Stimulated activated CD4-positive, alpha-beta T cell treated with anti-CD3 and anti-CD28 coated beads, Interleukin-2, amount 100 ng/mL, for 24 hours (primary cell): ENCODE measurements around the gene GLYATL3.
"Not testable (repeated sequence)": the region's sequence is repeated elsewhere in the genome, so short reads cannot be mapped to it uniquely, and the experiment has no call there.

Source experiments
- DNase-seq, 2 donors: peaks; one replicate each; pipeline ENCODE4 v3.0.0-alpha.2; 2020

GLYATL3 gene

GRCh38 chr6:49499623-49500022 is at the start of gene GLYATL3:
Gene GLYATL3, plus strand, starts transcription at chr6:49499923. Its CDS starts 12,068 bp downstream, at chr6:49511991.
- no peak for DNase-seq

- DNase-seq = no peak
Measured at GRCh38 chr6:49453221-49453620, 46.5 kb upstream of the GLYATL3 start.

DNA sequence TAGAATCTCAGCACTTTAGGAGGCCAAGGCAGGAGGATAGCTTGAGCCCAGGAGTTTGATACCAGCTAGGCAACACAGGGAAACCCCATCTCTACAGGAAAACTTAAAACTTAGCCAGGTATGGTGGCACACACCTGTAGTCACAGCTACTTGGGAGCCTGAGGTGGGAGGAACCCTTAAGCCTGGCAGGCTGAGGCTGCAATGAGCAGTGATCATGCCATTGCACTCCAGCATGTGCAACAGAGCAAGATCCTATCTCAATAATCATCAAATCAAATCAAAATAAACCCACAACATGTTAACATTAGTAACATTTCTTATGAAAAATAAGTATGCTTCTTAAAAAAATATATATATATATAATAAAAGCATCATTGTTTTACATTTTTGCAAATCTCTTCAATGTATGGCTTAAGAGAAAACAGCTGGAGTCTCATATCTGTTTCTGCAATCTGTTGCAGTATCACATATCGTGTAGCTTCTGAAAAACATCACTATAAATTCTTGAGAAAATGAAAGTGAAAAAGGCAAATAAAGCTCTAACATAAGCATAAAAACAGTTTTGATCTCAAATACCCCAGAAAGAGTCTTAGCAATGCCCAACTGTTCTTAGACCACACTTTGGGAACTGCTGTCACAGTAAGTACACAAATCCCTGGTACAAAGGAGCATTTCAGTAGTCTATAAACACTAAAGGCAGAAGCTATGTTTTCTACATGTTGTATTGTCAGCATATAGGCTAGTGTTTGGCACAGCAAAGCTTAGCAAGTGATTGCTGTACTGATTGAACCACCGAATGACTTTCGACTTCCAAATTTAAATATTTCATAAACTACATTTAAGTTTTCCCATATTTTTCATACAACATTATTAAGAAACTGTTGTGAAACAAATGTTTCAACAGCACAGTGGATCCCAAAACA is 44.7 kb upstream of the GLYATL3 start:
- no peak for DNase-seq

DNA sequence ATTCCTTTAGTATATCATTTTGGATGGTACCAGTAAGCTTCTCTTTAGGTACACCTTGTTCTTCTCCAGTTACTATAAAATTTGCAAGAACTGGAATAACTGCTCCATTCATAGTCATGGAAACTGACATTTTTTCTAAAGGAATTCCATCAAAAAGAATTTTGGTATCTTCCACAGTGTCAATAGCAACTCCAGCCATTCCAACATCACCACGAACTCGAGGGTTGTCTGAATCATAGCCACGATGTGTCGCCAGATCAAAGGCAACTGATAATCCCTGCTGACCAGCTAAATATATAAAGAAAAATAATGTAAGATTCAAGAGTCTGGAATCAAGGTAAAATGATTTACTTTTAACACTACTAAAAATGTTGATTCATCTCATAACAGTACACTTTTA is 42.0 kb upstream of the GLYATL3 start:
- no peak for DNase-seq

DNA sequence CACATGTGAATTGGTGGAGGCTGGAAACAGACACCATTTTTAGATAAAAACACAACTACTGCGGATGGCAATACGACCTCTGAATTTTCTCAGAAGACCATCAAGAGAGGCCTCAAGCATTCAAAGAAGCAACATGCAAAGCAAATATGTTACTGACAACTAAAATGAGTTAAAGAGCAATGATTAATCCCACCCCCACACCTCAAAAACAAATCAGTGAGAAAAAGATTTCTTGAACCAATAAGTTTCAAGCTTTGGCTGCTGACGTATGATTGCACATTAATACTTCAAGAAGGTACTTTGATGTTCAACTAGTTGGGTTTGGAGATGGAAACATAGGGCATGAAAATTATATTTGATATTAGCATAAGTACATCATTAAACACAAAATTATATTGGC is 37.7 kb upstream of the GLYATL3 start:
- no peak for DNase-seq

- no peak for DNase-seq
Measured at GRCh38 chr6:49462599-49462926, 37.2 kb upstream of the GLYATL3 start.

- DNase-seq = peak; percentile 87 to 90
Measured at GRCh38 chr6:49462927-49463611, 36.7 kb upstream of the GLYATL3 start, which contains the start of the genes CENPQ and MMUT. Gene CENPQ, plus strand, starts transcription at chr6:49463370. Its CDS starts 6,807 bp downstream, at chr6:49470177. Gene MMUT, minus strand, starts transcription at chr6:49463253. Its CDS starts 3,787 bp downstream, at chr6:49459466.

DNA sequence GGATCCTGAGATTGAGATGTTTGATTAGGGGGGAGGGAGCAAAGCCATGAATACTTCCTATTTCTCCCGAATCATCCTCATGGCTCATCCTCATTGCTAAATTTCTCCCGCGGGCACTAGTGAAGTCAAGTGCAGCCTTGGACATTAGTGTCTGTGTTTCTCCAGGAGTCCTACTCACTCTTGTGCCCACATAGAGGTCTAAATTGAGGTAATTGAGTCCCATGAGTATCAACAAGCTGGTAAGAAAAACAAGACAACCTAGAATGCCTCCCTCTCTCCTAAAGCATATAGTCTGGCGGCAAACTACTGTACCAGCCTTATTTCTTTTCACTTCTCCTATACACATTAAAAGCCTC is 36.1 kb upstream of the GLYATL3 start:
- DNase-seq = no peak

- no peak for DNase-seq
Measured at GRCh38 chr6:49464691-49465090, 35.0 kb upstream of the GLYATL3 start.

- DNase-seq = no peak
Measured at GRCh38 chr6:49468042-49468441, 31.7 kb upstream of the GLYATL3 start.

DNA sequence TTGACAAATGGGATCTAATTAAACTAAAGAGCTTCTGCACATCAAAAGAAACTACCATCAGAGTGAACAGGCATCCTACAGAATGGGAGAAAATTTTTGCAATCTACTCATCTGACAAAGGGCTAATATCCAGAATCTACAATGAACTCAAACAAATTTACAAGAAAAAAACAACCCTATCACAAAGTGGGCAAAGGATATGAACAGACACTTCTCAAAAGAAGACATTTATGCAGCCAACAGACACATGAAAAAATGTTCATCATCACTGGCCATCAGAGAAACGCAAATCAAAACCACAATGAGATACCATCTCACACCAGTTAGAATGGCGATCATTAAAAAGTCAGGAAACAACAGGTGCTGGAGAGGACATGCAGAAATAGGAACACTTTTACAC is 23.2 kb upstream of the GLYATL3 start:
- not testable (repeated sequence) for DNase-seq

DNA sequence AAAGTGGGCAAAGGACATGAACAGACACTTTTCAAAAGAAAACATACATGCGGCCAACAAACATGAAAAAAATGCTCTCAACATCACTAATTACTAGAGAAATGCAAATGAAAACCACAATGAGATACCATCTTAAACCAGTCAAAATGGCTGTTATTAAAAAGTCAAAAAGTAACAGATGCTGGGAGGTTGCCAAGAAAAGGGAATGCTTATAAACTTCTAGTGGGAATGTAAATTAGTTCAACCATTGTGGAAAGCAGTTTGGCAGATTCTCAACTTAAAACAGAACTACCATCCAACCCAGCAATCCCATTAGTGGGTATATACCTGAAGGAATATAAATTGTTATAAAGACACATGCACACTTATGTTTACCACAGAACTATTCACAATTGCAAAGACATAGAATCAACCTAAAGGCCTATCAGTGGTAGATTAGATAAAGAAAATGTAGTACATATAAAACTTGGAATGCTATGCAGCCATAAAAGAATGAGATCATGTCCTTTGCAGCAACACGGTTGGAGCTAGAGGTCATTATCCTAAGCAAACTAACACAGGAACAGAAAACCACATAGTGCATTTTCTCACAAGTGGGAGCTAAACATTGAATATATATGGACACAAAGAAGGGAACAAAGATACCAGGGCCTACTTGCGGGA is 20.3 kb upstream of the GLYATL3 start:
- DNase-seq = no peak

DNA sequence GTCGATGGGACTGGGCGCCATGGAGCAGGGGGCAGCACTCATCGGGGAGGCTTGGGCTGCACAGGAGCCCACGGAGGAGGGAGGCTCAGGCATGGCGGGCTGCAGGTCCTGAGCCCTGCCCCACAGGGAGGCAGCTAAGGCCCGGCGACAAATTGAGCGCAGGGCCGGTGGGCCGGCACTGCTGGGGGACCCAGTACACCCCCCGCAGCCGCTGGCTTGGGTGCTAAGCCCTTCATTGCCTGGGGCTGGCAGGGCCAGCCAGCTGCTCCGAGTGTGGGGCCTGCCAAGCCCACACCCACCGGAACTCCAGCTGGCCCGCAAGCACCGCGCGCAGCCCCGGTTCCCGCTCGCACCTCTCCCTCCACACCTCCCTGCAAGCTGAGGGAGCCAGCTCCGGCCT is 17.9 kb upstream of the GLYATL3 start:
- not testable (repeated sequence) for DNase-seq

GRCh38 chr6:49483380-49483779 is 16.3 kb upstream of the GLYATL3 start:
- not testable (repeated sequence) for DNase-seq

- no peak for DNase-seq
Measured at GRCh38 chr6:49490633-49491032, 9.1 kb upstream of the GLYATL3 start.

- no peak for DNase-seq
Measured at GRCh38 chr6:49497304-49497703, 2.4 kb upstream of the GLYATL3 start.

DNA sequence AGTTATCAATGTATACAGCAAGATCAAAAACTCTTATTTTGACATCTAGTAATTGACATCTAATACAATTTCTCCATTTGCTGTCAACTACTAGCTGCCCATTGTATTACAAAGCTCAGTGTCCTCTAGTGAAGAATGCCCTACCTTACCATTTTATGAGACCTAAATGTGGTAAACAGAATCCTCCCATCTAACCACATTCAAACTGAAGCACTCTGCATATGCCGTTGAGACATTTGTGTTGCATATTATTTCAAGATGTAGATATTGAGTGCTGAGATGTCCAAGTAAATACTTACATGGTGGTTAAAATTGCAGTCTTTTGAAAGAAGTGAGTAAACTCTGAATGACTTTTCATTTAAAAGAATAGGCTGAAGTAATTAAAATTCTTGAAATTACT is 597 bp upstream of the GLYATL3 start:
- DNase-seq = no peak

GRCh38 chr6:49504666-49505065 is 4.9 kb downstream of the GLYATL3 start:
- no peak for DNase-seq

DNA sequence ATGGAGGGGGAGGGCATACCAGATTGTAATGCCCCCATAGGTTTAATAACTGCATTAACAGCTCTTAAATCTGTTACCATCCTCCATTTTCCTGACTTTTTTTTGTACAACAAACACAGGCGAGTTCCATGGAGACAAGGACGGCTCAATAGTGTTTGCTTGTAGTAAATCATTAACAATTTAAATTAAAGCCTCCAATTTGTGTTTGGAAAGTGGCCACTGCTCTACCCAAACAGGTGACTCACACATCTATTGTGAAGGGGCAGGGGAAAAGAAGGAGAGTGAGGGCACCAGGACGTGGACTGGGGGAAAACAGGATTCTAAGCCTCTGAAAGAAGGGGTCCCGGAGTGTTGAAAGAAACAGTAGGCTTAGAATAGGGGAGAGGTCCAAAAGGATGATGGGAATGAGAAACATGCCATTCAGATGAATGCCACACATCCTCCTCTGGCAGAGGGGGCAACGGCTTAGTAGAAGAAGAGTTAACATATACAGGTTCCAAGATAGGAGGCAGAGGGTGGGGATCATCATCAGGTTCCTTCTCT is 6.9 kb downstream of the GLYATL3 start:
- DNase-seq = no peak

GRCh38 chr6:49509342-49509741 is 9.6 kb downstream of the GLYATL3 start:
- no peak for DNase-seq

- DNase-seq = no peak
Measured at GRCh38 chr6:49513153-49513989, 13.6 kb downstream of the GLYATL3 start.
